HG03432 (cell line): ENCODE measurements around the gene NPAS2.

Experiments used
- ATAC-seq: cut with Tn5 transposase; IDR thresholded peaks from one replicate; pipeline ENCODE4 v1.9.1; 2021; ENCODE audit warnings: mild to moderate bottlenecking, moderate library complexity; ENCODE audit not compliant: unreplicated experiment

The NPAS2 gene

GRCh38 chr2:101036562-101036961 is 216.6 kb downstream of the NPAS2 start:
- ATAC-seq: no peak

GRCh38 chr2:101037161-101037755 is 217.3 kb downstream of the NPAS2 start:
- ATAC-seq: no peak

GRCh38 chr2:101038455-101039255 is 218.7 kb downstream of the NPAS2 start:
- no peak for ATAC-seq

- no peak for ATAC-seq
These were observed 220.1 kb downstream of the NPAS2 start for GRCh38 chr2:101040072-101040471.

GRCh38 chr2:101040761-101041160 is 220.8 kb downstream of the NPAS2 start:
- no peak for ATAC-seq

- no peak for ATAC-seq
These were observed 221.5 kb downstream of the NPAS2 start for GRCh38 chr2:101041413-101041812.

DNA sequence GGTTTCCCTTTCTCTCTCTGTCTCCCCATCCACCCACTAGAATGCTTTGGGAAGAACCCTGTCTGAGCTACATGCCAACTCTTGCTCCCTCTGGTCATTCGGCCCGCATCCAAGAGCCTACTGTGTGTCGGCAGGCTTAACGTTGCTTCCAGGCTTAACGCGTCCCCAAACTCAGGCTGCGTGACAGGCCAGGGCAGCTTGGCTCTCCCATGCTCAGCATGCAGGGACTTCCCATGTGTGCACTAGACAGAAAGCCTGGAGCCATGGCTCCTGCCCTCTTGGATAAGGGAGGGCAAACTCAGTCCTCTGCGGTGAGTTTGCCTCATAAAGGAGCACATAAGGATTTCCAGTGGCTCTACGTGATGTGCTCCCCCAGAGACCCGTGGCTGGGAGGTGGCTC is 225.4 kb downstream of the NPAS2 start:
- no peak for ATAC-seq
